Psoas muscle (tissue), 8 donors: ENCODE measurements around the gene BAAT. TPM values are rescaled to one million over a fixed set of nuclear protein-coding genes. Genes with fewer than 3 reads are reported as not detected.

ENCODE experiments used
- ATAC-seq, 4 donors: fragments of 200-7000 bp; cut with Tn5 transposase; one replicate each; pipeline ENCODE4 v1.9.1; 2020; ENCODE audit warnings: moderate library complexity in 3 of 4, mild to moderate bottlenecking in 2 of 4
- DNase-seq, 2 donors: peaks; one replicate each; pipeline ENCODE4 v3.0.0-alpha.2; 2020
- H3K27ac ChIP-seq: fragments of 200-600 bp; one replicate; pipeline ENCODE4 v1.8.0; 2022
- H3K27me3 ChIP-seq, 3 donors: fragments of 200-600 bp in 1 of 3; one replicate each; pipeline versions ENCODE4 v1.6.1 to v1.8.0; 2013 to 2022; ENCODE audit warnings: low read length in 2 of 3, mild to moderate bottlenecking in 2 of 3, moderate library complexity in 1 of 3; ENCODE audit not compliant: insufficient read depth in 3 of 3
- H3K36me3 ChIP-seq, 2 donors: fragments of 200-600 bp in 1 of 2; one replicate each; pipeline versions ENCODE4 v1.6.1 to v1.8.0; 2013 to 2022; ENCODE audit warnings: low read depth in 1 of 2, mild to moderate bottlenecking in 1 of 2, moderate library complexity in 1 of 2; ENCODE audit not compliant: insufficient read depth in 1 of 2
- H3K4me1 ChIP-seq: fragments of 200-600 bp; one replicate; pipeline ENCODE4 v1.8.0; 2022
- H3K4me3 ChIP-seq: fragments of 200-600 bp; one replicate; pipeline ENCODE4 v1.8.0; 2022; ENCODE audit warnings: mild to moderate bottlenecking
- H3K9me3 ChIP-seq: fragments of 200-600 bp; one replicate; pipeline ENCODE4 v1.8.0; 2022
- CTCF ChIP-seq: fragments of 200-600 bp; IDR thresholded peaks from one replicate; pipeline ENCODE4 v1.8.0; 2022; ENCODE audit warnings: antibody characterized with exemption
- WGBS, 3 donors: extraction: QIAGEN DNeasy Blood & Tissue Kit; methylation state at CpG; one replicate each; pipeline versions ENCODE4 v1.1.6 to v1.1.7; 2013; 5-methylcytosine and 5-hydroxymethylcytosine counted together
- intact Hi-C, 2 donors: fragments of 100-400 bp; cut with DNase I; formaldehyde crosslinking; loops; one replicate each; pipeline versions ENCODE4 v1.11.0 to v1.14.2; 2022
- polyA plus RNA-seq, 3 donors: library from polyadenylated mRNA; stranded (reverse); fragments of 200-250 nt; gene quantifications; one replicate each; pipeline ENCODE4 v1.2.3, GENCODE V29; 2013
- total RNA-seq, 4 donors: library from RNA; stranded (reverse); fragmentation: NEBNext Ultra II Directional in 2 of 4; extraction: Animal tissue kit (Norgen Biotek cat#: 25700) in 2 of 4; gene quantifications; one replicate each; pipeline versions ENCODE4 v1.2.1 to v1.2.4, GENCODE V29; 2021 to 2023
- donor health status: healthy with polysubstance abuse.
- donor health status: DM: no; HTN: no; CAD: no; lungs with moderate emphysema.
- donor health status: Bipolar disorder and iron deficiency.
- donor health status: healthy.
- donor health status: DM: yes; HTN: yes; CAD: no.
- donor health status: DM: no; HTN: no; CAD: no.
- donor health status: DM: no; HTN: no; CAD: no.
- donor health status: DM: yes; HTN: yes; CAD: no.

The BAAT gene
- total and polyA plus RNA-seq, 7 donors = 0.08 to 0.71 (median 0.20) TPM

GRCh38 chr9:101359679-101360078, 25.1 kb downstream of the BAAT start:
- 65 to 73% (median 67%) methylated on average over 1 of the region's 1 CpG for WGBS, 3 donors
- intact Hi-C loops = no loop called here
- Histone ChIP-seq H3K9me3 (no peaks in the 10 kb centered on the region), H3K36me3 (no peaks in the 10 kb centered on the region), H3K4me3 (no peak overlapping the region), H3K27ac (no peak overlapping the region), H3K4me1 (no peaks in the 10 kb centered on the region), H3K27me3 (no peaks in the 10 kb centered on the region)
- TF ChIP-seq CTCF = no peak
- ATAC-seq (no peak), DNase-seq (no peak)

DNA sequence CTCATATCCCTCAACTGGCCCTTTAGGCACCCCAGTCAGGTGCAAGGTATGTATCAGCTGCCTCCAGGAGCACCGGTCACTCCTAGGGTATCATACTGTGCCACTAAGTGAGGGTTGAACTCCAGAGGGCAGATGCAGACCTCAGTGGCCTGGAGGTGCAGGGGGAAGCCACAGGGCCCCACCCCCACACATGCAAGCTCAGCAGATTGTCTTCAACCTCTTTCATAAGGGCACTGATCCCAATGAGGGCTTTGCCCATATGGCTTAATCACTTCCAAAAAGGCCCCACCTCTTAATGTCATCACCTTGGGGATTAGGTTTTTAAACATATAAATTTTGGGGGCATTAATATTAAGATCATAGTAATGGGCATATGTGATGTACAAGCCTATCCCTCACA, 28.2 kb downstream of the BAAT start:
- no peak for DNase-seq
- Histone ChIP-seq H3K9me3 (no peaks in the 10 kb centered on the region), H3K36me3 (no peaks in the 10 kb centered on the region), H3K4me1 (no peaks in the 10 kb centered on the region), H3K27ac (no peak overlapping the region), H3K4me3 (no peak overlapping the region), H3K27me3 (no peaks in the 10 kb centered on the region)
- intact Hi-C loops = no loop called here
- ATAC-seq = no peak
- 40 to 50% (median 42%) methylated on average over 1 of the region's 1 CpG for WGBS, 3 donors
- TF ChIP-seq CTCF = no peak

- ATAC-seq (no peak), DNase-seq (no peak)
- H3K9me3 ChIP-seq = no peaks in the 10 kb centered on the region
- TF ChIP-seq CTCF = no peak
- intact Hi-C loops = no loop called here
- WGBS, 3 donors = 85 to 89% (median 89%) methylated on average over 7 of the region's 7 CpGs
- no peaks in the 10 kb centered on the region for H3K36me3 ChIP-seq
- no peak overlapping the region for H3K27ac ChIP-seq
- H3K4me3 ChIP-seq = no peak overlapping the region
- no peaks in the 10 kb centered on the region for H3K27me3 ChIP-seq
- no peaks in the 10 kb centered on the region for H3K4me1 ChIP-seq
Measured at GRCh38 chr9:101354765-101355708, 29.8 kb downstream of the BAAT start.

- Histone ChIP-seq H3K9me3 (no peaks in the 10 kb centered on the region), H3K36me3 (no peaks in the 10 kb centered on the region), H3K27me3 (no peaks in the 10 kb centered on the region), H3K4me3 (no peak overlapping the region), H3K4me1 (no peaks in the 10 kb centered on the region), H3K27ac (no peak overlapping the region)
- WGBS, 3 donors = 84 to 86% (median 84%) methylated on average over 5 of the region's 5 CpGs
- DNase-seq (no peak), ATAC-seq (no peak)
- TF ChIP-seq CTCF = no peak
- intact Hi-C loops = no loop called here
Measured at GRCh38 chr9:101354143-101354764, 30.6 kb downstream of the BAAT start.
